AG08396 (cell line): ENCODE results near the gene LIMS1.
"Not testable (repeated sequence)": the region's sequence is repeated elsewhere in the genome, so short reads cannot be mapped to it uniquely, and the experiment has no call there.

Experiments
- DNase-seq: peaks from one replicate; pipeline ENCODE4 v3.0.0; 2012; ENCODE audit warnings: low spot score, mixed read lengths

Gene LIMS1

GRCh38 chr2:108552566-108552965 lies 18.3 kb downstream of the LIMS1 start:
- no peak for DNase-seq

- DNase-seq = no peak
These were observed 19.1 kb downstream of the LIMS1 start for GRCh38 chr2:108553209-108553919.

GRCh38 chr2:108554528-108554927 lies 20.3 kb downstream of the LIMS1 start:
- DNase-seq = no peak

- no peak for DNase-seq
These were observed 21.3 kb downstream of the LIMS1 start for GRCh38 chr2:108555572-108555971.

- not testable (repeated sequence) for DNase-seq
These were observed 22.3 kb downstream of the LIMS1 start for GRCh38 chr2:108556581-108556980.

GRCh38 chr2:108560241-108560811 lies 26.1 kb downstream of the LIMS1 start:
- DNase-seq = no peak

GRCh38 chr2:108560895-108561530 lies 26.7 kb downstream of the LIMS1 start:
- DNase-seq = no peak

- no peak for DNase-seq
These were observed 28.0 kb downstream of the LIMS1 start for GRCh38 chr2:108562274-108562673.

GRCh38 chr2:108564510-108564909 lies 30.2 kb downstream of the LIMS1 start:
- DNase-seq = no peak

GRCh38 chr2:108565778-108566375 lies 31.6 kb downstream of the LIMS1 start:
- no peak for DNase-seq

GRCh38 chr2:108570416-108570815 lies 36.1 kb downstream of the LIMS1 start:
- DNase-seq = peak; percentile 30

- no peak for DNase-seq
These were observed 37.0 kb downstream of the LIMS1 start for GRCh38 chr2:108571286-108571685.

- DNase-seq = peak; percentile 39
These were observed 38.8 kb downstream of the LIMS1 start for GRCh38 chr2:108573061-108573460.

- no peak for DNase-seq
These were observed 40.1 kb downstream of the LIMS1 start for GRCh38 chr2:108574332-108574731.

GRCh38 chr2:108575132-108575966 lies 41.1 kb downstream of the LIMS1 start:
- DNase-seq = peak; percentile 56

- no peak for DNase-seq
These were observed 42.8 kb downstream of the LIMS1 start for GRCh38 chr2:108577099-108577498.

- no peak for DNase-seq
These were observed 45.4 kb downstream of the LIMS1 start for GRCh38 chr2:108579623-108580022.

- DNase-seq = no peak
These were observed 45.8 kb downstream of the LIMS1 start for GRCh38 chr2:108580050-108580449.

- peak; percentile 61 for DNase-seq
These were observed 49.7 kb downstream of the LIMS1 start for GRCh38 chr2:108583903-108584520.

GRCh38 chr2:108585436-108585835 lies 51.2 kb downstream of the LIMS1 start:
- no peak for DNase-seq

- DNase-seq = no peak
These were observed 51.8 kb downstream of the LIMS1 start for GRCh38 chr2:108586116-108586515.

- no peak for DNase-seq
These were observed 52.4 kb downstream of the LIMS1 start for GRCh38 chr2:108586631-108587030.
